Hematopoietic multipotent progenitor cell treated with erythropoietin and hydrocortisone succinate and interleukin-3 and kit ligand, for 4 days (in vitro differentiated cells): ENCODE measurements around the gene CRB3.
"Not testable (repeated sequence)": the region's sequence is repeated elsewhere in the genome, so short reads cannot be mapped to it uniquely, and the experiment has no call there.

Source experiments
- DNase-seq: peaks from one replicate; pipeline ENCODE4 v3.0.0-alpha.2; 2015

Gene CRB3

GRCh38 chr19:6464070-6464873 is at the start of gene CRB3:
CRB3 (plus strand) TSS chr19:6464271; CDS start chr19:6464702, 431 bp downstream.
- no peak for DNase-seq

GRCh38 chr19:6414793-6415590 is 49.1 kb upstream of the CRB3 start:
- no peak for DNase-seq

DNA sequence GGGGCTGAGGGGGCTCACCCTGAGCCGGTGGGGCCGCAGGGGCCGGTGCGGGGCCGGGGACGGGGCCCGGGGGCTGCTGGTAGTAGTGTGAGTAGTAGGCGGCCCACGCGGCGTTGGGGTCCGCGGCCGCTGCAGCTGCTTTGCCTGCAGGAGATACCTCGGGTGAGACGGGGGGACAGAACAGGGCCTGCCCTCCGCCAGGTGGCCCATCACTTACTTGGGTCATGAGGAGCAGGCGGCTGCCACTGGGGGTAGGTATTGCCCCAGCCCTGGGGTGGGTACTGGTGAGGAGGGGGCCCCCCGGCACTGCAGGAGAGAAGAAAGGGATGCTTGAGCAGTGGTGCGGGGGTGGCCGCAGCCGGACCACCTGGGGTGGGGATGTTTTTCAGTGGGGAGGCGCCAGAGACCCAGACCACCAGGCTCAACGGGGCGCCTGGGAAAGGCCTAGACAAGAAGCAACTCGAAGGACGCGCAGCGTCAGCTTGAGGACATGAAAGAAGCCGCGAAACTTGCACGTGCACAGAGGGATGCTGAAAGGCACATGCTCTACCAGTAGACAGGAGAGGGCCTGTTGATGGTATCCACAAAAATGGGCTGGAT is 48.4 kb upstream of the CRB3 start:
- DNase-seq: no peak

DNA sequence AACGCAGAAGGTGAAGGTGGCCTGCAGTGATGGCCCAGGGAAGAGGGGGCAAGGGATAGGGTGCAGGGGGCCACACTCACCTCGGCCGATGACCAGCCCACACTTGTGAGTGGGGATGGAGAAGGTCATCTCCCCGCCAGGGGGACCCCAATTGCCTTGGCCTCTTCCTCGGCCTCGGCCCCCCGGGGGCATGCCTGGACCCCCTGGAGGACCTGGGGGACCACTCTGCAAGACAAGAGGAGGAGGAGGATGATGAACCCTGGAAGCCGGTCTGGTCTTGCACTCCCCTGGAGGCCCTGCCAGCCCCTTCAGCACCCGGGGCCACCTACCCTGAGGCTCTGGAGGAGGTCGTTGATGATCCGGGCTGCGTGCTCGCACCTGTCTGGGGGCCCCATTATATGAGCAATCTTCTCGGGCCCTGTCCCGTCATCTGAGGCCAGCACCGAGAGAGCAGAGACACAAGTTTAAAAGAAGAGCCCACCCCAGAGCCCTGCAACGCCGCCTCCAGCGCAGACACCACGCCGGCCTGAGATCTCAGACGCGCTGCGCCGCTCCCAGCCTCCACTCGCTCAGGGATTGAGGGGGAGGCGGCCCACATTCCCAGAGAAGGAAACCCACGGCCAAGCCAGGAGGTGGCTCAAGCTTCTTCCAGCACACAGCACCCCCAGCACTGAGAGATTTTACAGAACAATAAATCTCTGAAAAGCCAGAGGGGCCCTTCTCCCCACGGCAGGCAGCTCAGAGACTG is 47.2 kb upstream of the CRB3 start:
- no peak for DNase-seq

- no peak for DNase-seq
These were observed 46.1 kb upstream of the CRB3 start for GRCh38 chr19:6417713-6418561.

DNA sequence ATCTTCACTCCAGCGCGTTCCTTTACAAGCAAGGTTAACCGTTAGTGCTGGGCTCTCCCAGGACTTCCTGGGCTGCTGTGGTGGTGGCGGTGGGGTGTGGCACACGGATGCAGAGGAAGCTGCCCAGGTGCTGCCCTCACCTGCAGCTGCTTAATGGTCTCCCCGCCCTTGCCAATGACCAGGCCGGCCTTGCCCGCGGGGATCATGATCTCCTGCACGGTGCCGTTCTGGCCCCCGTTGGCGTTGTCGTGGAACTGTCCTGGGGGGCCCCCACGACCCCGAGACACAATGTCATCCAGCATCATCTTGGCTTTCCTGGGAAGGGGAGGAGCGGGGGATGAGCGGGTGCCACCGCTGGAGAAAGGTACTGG is 45.5 kb upstream of the CRB3 start:
- no peak for DNase-seq

DNA sequence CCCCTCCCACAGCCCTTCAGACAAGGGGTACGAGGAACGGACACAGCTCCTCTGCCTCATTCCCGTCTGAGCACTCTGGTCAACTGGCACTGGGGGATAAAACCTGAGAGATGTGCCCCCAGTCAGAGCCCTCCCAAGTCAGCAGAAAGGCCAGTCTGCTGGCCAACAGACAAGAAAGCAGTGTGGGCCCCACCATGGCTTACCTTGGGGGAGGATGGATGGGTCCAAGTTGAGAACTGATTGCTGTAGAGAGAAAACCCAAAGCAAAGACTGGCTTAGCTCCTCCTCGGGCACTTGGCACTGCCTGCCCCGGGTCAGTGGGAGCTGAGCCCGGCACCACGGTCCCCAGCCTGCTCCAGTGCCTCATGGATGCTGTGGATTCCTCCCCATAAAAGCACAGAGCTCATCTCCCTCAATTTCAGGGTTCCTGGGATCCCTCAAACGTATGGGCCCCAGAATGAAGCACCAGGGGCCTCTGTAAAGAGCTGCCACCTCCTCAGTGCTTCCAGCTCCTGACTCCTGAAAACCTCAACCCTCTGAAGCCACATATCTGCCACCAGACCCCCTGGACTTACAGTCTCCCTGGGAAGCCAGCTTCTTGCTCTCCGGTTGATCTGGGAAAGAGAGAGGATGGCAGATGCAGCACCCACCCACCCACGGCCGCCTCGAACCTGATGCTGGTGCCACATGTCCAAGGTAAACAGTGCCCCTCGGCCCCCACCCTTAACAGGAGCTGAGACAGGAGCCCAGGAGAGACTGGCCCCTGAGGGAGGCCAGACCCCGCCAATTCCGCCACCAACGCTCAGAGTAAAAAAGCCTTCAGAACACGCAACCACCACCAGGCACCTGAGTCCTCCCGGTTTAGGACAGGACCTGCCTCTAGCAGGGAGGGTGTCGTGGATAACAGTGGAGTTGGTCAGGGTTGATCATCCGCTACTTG is 42.7 kb upstream of the CRB3 start:
- no peak for DNase-seq

DNA sequence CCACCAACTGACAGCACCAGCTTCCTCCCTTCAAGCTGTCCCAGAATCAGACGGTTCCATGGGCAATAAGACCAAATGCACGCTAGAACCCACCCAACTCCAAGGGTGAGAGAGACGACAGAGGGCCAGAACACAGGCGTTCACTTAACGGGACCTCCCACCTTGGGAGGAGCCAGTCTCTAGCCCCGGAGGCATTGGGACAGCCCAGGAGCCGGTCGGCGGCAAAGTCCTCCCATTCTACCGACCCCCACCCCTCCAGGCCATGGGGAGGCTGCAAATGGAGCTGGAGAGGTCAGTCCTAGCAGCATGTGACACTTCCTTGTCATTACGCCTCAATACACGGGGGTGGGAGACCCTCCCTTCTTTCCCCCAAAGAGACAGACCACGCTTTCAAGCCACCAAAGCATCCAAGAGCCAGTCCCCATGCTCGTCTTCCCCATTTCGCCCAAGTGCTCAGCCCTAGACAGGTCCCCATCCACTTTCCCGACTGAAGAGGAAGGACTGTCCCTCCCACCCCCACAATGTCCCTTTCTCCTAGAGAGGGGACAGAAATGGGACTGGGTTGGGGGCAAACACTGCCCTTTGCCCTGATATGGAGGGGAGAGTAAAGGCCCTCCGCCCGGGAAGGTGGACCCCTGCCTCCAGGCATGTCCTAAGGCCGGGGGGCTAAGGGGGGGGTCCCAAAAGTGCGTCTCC is 40.4 kb upstream of the CRB3 start:
- DNase-seq: peak; percentile 83

GRCh38 chr19:6424195-6424938 is 39.7 kb upstream of the CRB3 start, which contains the start of gene KHSRP:
KHSRP (minus strand) TSS chr19:6424811; CDS start chr19:6424701, 110 bp downstream.
- peak; percentile 55 for DNase-seq

DNA sequence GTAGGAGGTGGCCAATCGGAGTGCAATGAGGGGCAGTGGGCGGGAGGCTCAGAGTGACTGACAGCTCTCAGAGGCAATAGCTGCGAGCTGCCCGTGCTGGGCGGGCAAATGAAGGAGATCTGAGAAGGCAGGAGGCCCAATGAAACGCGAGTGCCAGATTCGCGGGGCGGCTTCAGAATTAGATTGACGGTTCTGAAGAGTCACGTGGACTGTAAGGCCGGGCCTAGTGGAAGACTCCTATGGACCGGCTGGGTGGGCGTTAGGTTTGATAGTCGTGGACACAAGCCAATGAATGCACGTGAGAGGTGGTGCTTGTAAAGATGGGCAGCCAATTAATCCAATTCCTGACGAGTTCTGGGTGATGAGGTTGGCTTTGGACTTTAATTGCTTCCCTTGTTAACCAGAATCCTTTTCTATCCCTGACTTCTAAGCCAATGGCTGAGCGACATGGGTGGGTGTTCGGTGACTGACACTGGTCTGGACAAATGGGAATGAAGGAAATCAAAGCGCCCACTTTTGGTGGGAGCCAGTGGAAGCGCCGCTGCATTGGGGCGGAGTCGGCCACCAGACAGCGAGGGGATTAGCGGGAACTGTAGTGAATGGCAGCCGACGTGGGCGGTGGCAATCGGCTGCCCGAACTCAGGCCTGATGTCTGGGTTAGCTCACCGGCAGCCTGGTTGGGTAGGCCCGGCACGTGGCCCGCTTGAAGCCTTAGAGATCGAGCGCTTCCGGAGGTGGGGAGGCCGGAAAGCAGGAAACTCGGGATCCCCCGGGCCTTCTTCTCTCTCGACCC is 38.9 kb upstream of the CRB3 start:
- DNase-seq: peak; percentile 100

DNA sequence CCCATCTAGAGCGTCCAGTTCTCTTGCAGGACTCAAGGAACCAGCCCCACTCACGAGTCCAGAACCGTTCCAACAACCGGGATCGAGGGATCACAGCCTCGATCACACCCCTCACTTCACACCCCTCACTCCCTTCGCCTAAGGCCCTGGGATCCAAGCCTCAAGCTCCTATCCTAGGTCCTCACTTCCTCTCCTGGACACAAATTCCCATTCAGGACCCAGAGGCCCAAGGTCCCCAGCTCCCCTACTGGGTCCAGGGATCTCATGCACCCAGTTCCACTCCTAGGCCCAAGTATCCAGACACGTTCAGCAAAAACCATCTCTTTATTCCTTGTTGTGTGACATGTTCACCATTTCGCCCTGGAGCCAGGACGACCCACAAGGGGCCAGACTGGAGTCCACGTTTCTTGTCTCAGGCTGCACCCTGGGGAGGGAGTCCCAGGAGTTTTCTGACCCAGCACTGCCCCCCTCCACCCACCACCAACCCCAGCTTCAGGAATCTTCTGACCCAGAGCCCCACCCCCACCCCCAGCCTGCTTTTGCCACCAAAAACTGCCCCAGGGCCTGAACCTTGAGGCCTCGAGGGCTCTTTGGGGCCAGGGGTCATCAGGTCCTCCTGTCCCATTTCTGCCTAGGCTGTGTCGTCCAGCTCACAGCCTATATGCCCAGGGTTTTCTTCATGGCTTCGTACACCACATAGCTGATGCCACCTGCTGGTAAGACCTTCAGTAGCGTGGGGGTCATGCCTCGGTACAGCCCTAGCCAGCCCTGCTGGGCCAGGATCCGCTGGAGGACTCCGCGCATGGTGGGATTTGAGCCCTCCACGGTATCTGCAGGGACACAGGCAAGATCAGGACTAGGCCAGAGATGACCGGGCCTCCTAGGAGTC is 38.1 kb upstream of the CRB3 start:
- DNase-seq: peak; percentile 56

DNA sequence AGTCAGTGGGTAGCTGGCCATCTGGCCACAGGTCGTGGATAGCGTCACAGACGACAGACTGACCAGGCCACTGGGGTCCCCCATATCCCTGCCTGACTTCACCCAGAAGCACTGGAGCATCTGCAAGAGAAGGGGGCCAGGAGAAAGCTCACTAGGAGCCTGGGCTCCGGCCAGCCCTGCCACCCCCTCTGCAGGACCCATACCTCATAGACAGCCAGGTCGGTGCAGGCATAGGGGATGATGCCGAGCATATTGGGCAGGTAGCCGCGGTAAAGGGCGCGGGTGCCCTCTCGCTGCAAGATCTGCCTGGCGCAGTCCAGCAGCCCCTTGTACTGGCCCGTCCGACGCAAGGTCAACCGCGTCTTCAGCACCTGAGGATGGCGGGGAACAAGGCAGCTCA is 36.9 kb upstream of the CRB3 start:
- DNase-seq: no peak

DNA sequence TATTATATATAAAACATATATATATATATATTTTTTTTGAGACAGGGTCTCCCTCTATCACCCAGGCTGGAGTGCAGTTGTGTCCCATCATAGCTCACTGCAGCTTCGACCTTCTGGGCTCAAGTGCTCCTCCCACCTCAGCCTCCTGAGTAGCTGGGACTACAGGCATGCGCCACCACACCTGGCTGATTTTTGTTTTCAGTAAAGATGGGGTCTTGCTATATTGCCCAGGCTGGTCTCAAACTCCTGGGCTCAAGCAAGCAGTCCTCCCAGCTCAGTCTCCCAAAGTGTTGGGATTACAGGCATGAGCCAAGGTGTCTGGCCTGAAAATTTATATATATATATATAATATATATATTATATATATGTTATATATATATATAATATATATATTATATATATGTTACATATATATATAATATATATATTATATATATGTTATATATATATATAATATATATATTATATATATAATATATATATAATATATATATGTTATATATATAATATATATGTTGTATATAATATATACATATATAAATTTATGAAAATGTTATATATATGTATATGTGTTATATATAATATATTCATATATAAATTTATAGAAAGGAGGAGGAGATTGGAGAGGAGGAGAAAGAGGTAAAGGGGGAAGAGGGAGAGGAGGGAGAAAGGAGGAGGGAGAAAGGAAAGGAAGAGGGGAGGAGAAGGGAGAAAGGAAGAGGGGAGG is 35.2 kb upstream of the CRB3 start:
- DNase-seq: not testable (repeated sequence)

- DNase-seq: no peak
These were observed 34.5 kb upstream of the CRB3 start for GRCh38 chr19:6429419-6430221.

- no peak for DNase-seq
These were observed 32.2 kb upstream of the CRB3 start for GRCh38 chr19:6431891-6432290.

GRCh38 chr19:6433165-6433564 is 30.9 kb upstream of the CRB3 start:
- no peak for DNase-seq
